ENCODE results near the gene GABRE.
"Not testable (repeated sequence)": the region's sequence is repeated elsewhere in the genome, so short reads cannot be mapped to it uniquely, and the experiment has no call there.

Gene GABRE

GRCh38 chrX:151962034-151962433 lies 12.4 kb downstream of the GABRE start:
- no peak for DNase-seq

DNA sequence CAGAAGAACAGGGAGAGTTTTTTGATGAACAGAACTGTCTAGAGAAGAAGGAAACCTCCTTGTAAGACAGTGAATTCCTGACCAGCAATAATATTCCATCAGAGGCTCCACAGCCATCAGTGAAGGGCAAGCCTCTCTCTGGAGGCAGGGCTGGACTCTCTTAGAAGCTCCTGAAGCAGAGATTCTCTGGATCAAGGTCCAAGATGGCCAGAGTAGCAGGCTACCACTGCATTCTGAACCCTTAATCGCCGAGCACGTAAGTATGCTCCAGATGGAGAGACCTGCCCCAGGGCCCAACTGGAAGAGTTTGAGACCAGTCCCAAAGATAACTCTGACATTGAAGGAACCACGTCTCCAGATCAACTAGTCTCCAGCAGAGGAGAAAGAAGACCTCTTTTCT lies 16.4 kb downstream of the GABRE start:
- no peak for DNase-seq

GRCh38 chrX:151954730-151955129 lies 19.7 kb downstream of the GABRE start:
- DNase-seq, result no peak

DNA sequence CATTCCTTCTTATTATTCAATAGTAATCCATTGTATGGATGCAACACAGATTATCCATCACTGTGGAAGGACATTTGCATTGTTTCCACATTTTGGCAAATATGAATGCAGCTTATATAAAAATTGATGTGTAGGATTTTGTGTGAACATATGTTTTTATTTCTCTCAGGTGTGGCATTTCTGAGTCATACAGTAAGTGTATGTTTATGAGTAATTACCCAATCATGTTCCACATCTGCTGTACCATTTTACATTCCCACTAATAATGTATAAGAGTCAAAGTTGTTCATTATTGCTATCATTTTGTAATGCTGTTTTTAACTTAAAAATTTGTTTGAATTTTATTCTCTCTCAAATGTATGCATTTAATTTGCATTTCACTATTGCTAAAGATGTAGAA lies 36.3 kb downstream of the GABRE start:
- no peak for DNase-seq

GRCh38 chrX:151935358-151935757 lies 39.1 kb downstream of the GABRE start:
- no peak for DNase-seq

DNA sequence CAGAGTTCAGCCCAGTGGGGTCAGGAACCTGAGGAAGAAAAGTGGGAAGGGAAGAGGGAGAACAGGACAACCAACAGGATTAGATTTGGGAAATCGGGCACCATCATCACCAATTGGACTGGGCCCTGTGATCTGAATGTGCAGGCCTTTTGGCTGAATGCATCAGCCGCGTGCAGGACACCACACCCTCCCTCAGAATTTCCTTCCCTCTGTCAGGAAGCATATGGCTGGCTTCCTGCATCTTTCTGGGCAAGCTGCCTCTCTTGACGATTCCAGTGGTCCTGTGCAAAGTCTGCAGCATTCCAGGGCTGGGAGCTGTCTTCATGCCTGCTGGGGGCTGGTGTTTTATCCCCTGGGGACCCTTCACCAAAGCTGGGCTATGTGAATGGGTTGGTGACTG lies 45.4 kb downstream of the GABRE start:
- DNase-seq, result no peak

- DNase-seq, result no peak
These were observed 50.8 kb downstream of the GABRE start for GRCh38 chrX:151923648-151924047.

- DNase-seq, result no peak
These were observed 51.8 kb downstream of the GABRE start for GRCh38 chrX:151922692-151923091.

GRCh38 chrX:151921866-151922265 lies 52.6 kb downstream of the GABRE start:
- DNase-seq, result no peak

DNA sequence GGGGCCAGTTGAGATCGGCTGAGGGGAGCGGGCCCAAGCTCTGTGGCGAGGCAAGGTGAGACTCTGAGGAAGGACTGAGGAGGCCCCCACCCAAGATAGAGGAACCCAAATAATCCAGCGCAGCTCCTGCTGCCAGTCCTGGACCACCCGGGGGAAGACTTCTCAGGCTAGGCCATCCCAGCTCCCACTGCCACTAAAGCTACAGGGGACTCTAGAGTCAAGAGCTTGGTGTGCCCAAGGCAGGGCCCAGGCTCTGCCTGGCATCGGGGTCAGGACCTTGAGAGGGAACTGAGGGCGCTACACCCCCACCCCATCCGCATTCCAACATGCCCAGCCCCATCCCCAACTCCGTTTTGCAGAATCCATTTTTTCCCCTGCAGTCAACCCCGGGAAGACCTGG lies 53.2 kb downstream of the GABRE start:
- DNase-seq, result no peak

DNA sequence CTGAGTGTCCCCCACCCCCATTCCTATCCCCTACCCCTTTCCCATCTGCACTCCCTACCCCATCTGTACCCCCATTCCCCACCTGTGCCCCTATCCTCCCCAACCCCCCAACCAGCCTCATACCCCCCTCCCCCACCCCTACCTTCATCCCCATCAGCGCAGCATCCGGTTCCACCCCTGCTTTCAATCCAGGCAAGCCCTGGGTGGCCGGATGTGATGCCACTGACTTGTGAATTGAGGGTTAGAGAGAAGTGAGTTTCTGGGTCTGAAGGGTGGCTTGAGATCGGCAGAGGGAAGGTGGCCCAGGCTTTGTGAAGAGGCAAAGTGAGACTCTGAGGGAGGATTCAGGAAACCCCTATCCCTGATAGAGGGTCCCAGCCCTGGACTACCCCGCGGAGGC lies 53.9 kb downstream of the GABRE start:
- no peak for DNase-seq

GRCh38 chrX:151920101-151920500 lies 54.4 kb downstream of the GABRE start:
- DNase-seq, result no peak

- no peak for DNase-seq
These were observed 54.9 kb downstream of the GABRE start for GRCh38 chrX:151919610-151920009.

- DNase-seq, result not testable (repeated sequence)
These were observed 55.7 kb downstream of the GABRE start for GRCh38 chrX:151918736-151919135.

- DNase-seq, result no peak
These were observed 61.7 kb downstream of the GABRE start, which contains the start of gene MAGEA4 for GRCh38 chrX:151912780-151913179. MAGEA4 (plus strand) TSS chrX:151912889; CDS start chrX:151923665, 10,776 bp downstream.

DNA sequence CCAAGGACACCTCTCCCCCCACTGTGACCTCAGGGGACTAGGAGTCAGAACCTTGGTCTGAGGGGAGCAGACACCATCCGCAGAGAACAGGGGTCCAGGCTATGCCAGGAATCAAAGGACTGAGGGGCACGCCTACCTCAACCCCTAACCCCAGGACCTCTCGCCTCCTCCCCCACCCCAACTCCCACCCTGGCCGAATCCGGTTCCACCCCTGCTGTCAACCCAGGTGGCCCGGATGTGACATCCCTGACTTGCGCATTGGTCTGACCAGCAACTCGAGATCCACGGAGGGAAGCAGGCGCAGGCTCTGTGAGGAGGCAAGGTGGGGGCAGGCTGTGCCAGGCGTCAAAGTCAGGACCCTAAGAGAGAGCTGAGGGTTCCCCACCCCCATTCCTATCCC lies 62.3 kb downstream of the GABRE start:
- DNase-seq, result no peak

GRCh38 chrX:151904989-151905388 lies 69.5 kb downstream of the GABRE start:
- no peak for DNase-seq

Data from activated T-cell treated with anti-CD3 and anti-CD28 coated beads for 4 hours (primary cell).